GM06990 (cell line): ENCODE results near the gene STK24.

ENCODE experiments used
- DNase-seq: peaks from one replicate; pipeline ENCODE4 v3.0.0-alpha.2; 2011; ENCODE audit not compliant: insufficient read length; ENCODE audit errors: extremely low read depth
- H3K27me3 ChIP-seq: replicated peaks from 2 replicates; pipeline ENCODE4 v1.6.0; 2011; ENCODE audit warnings: low read length; ENCODE audit not compliant: control insufficient read depth, insufficient read depth
- H3K36me3 ChIP-seq: 2 replicates; pipeline ENCODE4 v1.5.1; 2011; ENCODE audit warnings: low read length; ENCODE audit not compliant: control insufficient read depth, insufficient read depth
- H3K4me3 ChIP-seq: replicated peaks from 2 replicates; pipeline ENCODE4 v1.5.1; 2011; ENCODE audit warnings: low read depth, mild to moderate bottlenecking, control low read depth, low read length
- TF ChIP-seq, protein P1 (sequence below): IDR thresholded peaks from 2 replicates; pipeline ENCODE4 v1.5.1; 2011; ENCODE audit warnings: low read length, control low read depth, mild to moderate bottlenecking, inconsistent platforms; ENCODE audit not compliant: insufficient read depth, poor library complexity, severe bottlenecking

STK24 gene

DNA sequence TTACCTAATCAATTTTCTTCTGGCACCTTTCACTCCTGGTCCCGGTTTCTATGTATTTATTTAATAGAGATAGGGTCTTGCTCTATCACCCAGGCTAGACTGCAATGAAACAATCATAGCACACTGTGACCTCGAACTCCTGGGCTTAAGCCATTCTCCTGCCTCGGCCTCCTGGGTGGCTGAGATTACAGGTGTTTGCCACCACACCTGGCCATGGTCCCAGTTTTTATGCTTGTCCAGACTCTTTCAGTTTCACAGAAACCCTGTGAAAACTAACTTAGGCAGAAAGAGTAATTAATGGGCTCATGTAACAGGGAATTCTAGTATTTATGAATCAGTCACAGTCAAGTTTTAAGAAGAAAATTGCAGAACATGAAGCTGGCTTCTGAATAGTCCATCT, 9.0 kb upstream of the STK24 start:
- no peak for DNase-seq
- no peak overlapping the region for H3K4me3 ChIP-seq
- TF ChIP-seq, protein P1, sequence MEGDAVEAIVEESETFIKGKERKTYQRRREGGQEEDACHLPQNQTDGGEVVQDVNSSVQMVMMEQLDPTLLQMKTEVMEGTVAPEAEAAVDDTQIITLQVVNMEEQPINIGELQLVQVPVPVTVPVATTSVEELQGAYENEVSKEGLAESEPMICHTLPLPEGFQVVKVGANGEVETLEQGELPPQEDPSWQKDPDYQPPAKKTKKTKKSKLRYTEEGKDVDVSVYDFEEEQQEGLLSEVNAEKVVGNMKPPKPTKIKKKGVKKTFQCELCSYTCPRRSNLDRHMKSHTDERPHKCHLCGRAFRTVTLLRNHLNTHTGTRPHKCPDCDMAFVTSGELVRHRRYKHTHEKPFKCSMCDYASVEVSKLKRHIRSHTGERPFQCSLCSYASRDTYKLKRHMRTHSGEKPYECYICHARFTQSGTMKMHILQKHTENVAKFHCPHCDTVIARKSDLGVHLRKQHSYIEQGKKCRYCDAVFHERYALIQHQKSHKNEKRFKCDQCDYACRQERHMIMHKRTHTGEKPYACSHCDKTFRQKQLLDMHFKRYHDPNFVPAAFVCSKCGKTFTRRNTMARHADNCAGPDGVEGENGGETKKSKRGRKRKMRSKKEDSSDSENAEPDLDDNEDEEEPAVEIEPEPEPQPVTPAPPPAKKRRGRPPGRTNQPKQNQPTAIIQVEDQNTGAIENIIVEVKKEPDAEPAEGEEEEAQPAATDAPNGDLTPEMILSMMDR: no peak
- no peaks in the 10 kb centered on the region for H3K36me3 ChIP-seq
- H3K27me3 ChIP-seq: no peaks in the 10 kb centered on the region

DNA sequence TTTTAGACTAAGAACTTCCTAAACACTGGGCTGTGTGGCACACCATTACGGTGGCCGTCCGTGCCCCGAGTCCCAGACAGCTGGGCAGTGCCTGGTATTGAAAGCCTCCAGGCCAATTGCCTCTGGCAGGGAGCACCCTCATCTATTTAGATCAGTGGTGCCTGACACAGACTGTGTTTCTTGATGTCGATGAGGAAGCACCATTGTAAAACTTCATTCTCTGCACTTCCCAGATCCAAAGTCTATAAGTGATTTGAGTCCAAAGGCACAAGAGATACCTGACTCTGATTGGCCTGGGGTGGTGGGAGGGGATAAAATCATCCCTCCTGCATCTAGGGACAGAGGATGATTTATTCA, 8.5 kb upstream of the STK24 start:
- Histone ChIP-seq H3K36me3 (no peaks in the 10 kb centered on the region), H3K4me3 (no peak overlapping the region), H3K27me3 (no peaks in the 10 kb centered on the region)
- no peak for DNase-seq
- TF ChIP-seq, protein P1: no peak

DNA sequence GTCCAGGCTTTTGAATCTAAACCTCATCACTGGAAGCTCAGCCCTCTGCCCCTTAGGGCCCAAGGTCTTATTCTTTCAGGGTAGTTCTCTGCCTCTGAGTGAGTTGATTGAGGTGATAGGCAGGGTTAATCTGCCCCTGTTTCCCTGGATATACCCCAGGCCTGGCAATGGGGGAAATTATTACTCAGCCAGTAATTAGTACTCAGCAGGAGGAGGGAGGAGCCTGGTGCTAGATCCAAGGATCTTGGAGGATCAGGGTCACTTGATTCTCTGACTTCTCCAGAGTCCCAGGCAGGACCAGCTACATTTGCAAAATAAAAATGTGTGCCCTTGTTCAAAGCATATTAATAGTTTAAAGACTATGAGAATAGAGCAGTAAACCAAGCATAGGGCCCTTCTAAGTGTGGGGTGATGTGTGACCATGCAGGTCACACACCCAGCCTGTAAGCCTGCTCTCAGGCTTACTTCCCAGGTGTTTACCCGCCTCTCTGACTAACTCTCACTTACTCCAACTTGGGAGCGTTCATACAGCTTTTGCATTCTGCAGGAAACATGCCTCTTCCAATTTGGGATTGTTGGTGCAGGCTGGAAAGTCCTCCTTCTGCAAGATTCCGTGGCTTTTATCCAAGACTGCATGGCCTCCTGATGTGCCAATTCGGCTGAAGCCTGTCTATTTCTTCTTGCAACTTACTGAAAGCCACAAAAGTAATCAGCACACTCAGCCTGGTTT, 7.9 kb upstream of the STK24 start:
- Histone ChIP-seq H3K27me3 (no peaks in the 10 kb centered on the region), H3K36me3 (no peaks in the 10 kb centered on the region), H3K4me3 (no peak overlapping the region)
- no peak for DNase-seq
- TF ChIP-seq, protein P1: no peak

DNA sequence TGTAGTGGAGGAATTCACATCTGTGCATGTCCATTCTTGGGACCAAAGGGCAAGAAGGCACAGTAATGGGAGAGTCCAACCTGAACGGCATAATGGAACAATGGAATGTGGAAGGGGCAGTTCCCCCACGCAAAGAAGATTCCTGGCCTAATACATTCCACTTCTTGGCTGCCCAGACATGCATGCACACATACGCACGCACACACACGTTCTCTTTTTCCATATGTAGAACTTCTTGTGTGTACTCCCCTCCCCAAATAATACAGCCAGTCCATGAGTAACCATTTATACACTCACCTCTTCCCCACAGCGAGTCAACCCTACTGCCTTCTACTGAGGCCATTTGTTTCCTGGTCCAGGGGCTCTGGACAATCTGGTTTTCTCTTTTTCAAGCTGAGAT, 6.0 kb upstream of the STK24 start:
- Histone ChIP-seq H3K36me3 (no peaks in the 10 kb centered on the region), H3K27me3 (no peaks in the 10 kb centered on the region), H3K4me3 (no peak overlapping the region)
- TF ChIP-seq, protein P1: no peak
- no peak for DNase-seq

DNA sequence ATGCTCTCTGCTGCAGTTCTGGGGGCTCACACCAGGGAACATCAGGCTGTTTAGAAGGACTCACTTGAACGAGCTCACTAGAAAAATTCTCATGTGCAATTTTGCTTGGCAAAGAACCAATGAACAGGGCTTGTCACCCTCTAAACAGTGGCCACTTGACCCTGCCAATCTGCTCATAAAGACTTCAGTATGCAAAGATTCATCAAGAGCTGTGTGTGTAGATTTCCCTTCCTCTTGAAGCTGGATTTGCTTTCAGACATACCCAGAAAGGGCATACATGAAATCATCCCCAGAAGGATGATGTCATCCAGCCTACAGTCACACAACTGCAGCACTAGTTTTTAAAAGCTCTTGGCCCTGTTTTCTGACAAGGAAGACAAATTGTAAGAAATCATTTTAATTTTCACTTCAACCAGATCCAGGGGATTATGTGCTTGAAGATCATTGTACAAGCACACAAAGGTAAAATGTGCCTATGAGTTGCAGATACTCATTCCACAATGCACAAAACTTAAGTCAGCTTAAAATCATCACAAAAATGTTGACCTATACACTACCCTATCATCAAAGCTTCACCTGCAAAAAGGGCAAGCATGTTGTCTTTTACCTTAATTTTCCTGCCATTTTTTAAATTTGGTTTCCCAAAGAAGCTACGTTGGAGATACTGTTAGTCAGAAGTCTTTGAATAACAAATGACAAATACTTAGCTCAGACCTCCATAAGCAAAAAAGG, 5.2 kb upstream of the STK24 start:
- TF ChIP-seq, protein P1: no peak
- Histone ChIP-seq H3K27me3 (no peaks in the 10 kb centered on the region), H3K4me3 (no peak overlapping the region), H3K36me3 (no peaks in the 10 kb centered on the region)
- DNase-seq: no peak
